Measurements from ENCODE around the gene GDPD2.

The GDPD2 gene

DNA sequence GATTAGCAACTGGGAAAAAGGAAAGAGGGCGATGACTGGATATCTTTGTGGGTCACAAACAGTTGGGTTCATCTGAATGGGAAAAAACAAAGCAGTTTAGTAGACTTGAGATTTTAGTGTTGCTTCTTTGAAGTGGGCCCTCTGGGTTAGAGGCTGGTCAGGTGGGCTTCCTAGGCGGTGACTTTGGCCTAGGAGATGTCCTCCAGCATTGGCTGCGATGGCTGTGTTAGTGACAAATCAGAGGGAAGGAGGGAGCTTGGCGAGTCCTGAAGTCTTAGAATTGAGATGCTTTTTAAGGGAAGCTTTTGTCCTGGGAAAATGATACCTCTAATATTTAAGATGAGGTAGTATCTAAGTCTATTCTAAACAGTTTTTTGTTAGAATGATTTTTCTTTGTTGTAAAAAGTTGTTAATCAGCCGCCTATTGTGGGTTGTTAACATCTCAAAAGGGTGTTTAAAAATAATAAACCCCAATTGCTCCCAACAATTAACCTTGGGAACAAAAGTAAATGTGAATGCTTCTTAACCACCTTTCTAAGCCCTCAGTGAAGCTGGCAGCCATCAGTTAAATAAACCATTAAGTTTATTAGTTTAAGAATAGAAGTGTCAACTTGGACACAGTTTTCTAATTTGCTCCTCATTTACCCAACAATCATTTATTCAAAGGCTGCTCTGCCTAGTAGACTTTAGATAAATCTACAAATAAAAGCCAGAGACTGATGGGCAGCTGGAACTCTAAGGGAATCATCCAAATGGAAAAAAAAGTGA, 53.2 kb downstream of the GDPD2 start:
- DNase-seq (ENCODE audit: low read depth): no peak
- TF ChIP-seq, protein P1, sequence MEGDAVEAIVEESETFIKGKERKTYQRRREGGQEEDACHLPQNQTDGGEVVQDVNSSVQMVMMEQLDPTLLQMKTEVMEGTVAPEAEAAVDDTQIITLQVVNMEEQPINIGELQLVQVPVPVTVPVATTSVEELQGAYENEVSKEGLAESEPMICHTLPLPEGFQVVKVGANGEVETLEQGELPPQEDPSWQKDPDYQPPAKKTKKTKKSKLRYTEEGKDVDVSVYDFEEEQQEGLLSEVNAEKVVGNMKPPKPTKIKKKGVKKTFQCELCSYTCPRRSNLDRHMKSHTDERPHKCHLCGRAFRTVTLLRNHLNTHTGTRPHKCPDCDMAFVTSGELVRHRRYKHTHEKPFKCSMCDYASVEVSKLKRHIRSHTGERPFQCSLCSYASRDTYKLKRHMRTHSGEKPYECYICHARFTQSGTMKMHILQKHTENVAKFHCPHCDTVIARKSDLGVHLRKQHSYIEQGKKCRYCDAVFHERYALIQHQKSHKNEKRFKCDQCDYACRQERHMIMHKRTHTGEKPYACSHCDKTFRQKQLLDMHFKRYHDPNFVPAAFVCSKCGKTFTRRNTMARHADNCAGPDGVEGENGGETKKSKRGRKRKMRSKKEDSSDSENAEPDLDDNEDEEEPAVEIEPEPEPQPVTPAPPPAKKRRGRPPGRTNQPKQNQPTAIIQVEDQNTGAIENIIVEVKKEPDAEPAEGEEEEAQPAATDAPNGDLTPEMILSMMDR (IDR thresholded peaks at IDR 0.05; ENCODE audit: control insufficient read depth, extremely low read depth, insufficient read depth): no peak
- no peak overlapping the region for H3K4me3 ChIP-seq (ENCODE audit: low read depth, low read length)

DNA sequence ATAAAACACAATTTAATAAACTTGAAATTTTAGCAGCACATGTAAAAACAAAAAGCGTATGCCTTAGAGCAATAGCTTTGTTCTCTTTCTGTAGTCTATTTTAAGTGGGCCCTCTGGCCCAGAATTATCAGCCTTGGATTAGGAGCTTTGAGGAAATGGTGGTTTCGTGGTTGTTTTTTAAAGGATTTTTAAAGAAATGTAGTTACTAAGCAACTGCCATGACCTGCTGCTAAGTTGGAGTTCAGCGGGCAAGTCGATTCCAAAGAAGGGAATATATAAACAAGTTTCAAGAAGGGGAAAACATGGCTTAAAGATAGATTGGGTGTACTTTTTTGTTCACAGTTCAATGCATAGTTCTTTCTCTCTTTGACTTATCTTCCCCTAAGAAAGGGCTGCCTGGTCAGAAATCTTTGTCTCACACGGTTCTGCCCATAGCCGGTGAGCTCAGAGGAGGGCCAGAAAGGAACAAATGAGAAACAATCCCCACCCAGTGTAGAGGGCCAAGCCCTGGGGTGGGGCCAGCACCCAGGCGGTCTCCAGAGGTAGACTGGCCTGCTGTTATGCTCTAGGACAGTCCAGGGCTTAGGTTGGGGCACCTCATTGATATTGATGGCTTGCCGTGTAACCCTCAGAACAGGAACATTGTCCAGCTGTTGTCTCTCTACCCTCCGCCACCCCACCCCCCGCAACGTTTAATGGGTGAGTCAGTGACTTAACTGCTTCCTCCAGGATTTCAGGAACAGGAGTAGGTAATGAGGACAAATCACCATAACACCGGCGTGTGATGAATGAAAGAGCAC, 54.0 kb downstream of the GDPD2 start:
- DNase-seq (ENCODE audit: low read depth): no peak
- H3K4me3 ChIP-seq (ENCODE audit: low read depth, low read length): no peak overlapping the region
- TF ChIP-seq, protein P1 (IDR thresholded peaks at IDR 0.05; ENCODE audit: control insufficient read depth, extremely low read depth, insufficient read depth): no peak

DNA sequence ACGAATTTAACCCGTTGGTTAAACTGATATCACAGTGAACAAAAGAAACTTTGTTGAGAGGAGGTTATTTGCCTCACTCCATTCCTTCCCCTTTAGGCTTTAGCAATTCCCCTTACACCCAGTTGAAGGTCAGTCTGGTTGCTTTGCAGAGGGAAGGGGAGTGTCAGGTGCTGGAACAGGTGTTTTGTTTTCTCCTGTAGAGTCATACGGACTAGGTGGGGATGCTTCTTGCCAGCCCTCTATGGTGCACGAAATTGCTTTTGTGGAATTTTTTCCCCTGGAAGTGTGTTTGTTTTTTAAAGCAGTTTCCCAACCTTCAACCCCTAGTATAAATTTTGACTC, 54.6 kb downstream of the GDPD2 start:
- no peak overlapping the region for H3K4me3 ChIP-seq (ENCODE audit: low read depth, low read length)
- DNase-seq (ENCODE audit: low read depth): no peak

DNA sequence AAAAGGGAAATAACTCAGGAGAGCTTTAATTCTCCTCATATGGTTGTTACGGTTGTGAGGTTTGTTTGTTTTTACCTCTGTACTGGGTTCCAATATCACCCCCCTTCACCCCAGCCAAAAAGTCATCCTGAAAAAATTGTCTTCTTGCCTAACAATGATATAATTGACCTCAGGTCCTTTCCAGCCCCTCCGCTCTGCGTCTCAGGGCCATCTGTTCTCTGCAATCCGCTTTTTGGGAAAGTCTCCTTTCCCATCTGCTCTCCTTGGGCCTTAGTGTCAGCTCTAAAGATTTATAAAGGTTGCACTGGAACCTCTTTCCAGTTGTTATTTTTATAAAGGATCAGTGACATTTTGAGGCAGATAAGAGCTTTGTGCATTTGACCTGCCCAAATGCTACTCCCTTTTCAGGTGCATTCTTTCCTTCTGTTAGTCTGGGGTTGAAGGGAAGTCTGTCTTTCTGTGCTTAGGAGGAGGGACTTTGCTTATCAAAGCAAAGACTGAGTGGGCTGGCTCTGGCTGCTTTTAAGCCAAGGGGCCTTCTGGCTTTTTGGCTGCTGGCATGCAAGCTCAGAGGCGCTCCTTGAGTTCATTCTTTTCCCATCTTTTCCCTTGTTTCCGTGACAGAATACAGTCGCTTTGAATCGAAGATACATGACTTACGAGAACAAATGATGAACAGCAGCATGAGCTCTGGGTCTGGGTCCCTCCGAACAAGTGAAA, 55.6 kb downstream of the GDPD2 start:
- TF ChIP-seq, protein P1 (IDR thresholded peaks at IDR 0.05; ENCODE audit: control insufficient read depth, extremely low read depth, insufficient read depth): no peak
- H3K4me3 ChIP-seq (ENCODE audit: low read depth, low read length): no peak overlapping the region
- DNase-seq (ENCODE audit: low read depth): no peak

More for the DNA sequence above, 54.6 kb downstream of the GDPD2 start:
- TF ChIP-seq, protein P1 (IDR thresholded peaks at IDR 0.05; ENCODE audit: control insufficient read depth, extremely low read depth, insufficient read depth): no peak

DNA sequence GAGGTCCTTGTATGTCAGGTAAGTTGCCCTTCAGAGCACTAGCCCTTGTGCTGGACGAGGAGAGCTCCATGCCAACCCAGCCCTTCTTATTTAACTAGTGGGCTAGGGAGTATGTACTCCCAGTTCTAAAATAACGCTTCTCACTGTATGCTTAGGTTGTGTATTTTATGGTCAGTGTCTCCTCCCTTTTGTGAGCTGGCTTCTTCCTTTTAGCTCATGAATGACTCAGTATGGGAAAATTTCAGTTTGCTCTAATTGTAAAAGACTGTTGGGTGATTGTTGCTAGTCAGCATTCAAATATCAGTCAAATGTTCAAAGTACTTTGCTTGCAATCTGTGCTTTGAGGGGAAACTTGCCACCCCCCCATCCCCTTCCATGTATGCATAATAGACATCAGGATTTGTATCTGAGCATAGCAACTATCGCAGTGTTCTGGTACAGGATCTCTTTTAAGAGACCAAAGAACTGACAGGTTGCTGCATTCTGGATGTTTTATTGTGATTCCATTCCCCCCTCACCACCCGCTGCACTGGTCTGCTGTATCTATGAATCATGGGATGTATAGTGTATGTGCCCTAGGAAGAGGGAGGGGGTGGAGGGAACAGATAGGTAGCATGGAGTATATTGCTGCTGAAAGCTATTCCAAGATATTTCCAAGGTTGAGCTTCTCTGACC, 56.3 kb downstream of the GDPD2 start:
- peak overlapping the region; percentile 21 for H3K4me3 ChIP-seq (ENCODE audit: low read depth, low read length)
- TF ChIP-seq, protein P1 (IDR thresholded peaks at IDR 0.05; ENCODE audit: control insufficient read depth, extremely low read depth, insufficient read depth): no peak
- DNase-seq (ENCODE audit: low read depth): no peak

DNA sequence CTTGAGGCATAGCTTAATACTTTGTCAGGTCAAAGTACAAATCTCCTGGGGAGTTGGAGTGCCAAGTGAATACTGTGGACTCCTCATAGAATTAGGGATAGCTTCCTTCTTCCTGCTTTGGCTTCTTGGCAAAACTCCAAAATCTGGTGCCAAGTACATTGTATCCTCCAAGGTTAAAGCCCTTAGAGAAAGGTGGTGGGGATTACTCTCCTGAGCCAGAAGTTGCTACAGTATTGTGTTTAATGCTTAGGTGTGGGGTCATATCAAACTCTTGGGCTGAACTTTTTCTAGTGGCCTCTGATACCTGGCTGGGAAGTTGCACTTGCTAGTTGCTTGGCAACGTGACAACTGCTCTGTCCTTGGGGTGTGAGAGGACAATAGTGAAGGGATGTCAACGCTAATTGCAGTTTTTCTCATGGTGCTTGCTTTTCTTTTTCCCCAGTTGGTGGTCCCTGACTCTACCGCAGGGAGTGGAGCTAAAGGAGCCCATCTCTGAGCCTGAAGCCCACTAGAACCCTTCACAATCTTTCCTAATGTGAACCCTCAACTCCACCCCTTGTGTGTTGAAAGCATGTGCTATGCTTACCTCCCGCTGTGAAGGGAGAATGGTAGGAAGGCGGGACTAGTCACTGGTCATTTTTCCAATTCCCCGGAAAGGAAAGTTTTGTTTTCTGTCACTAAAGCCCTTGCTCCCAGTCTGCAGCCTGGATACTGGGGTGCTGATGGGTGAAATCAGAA, 57.0 kb downstream of the GDPD2 start:
- peak overlapping the region; percentile 21 for H3K4me3 ChIP-seq (ENCODE audit: low read depth, low read length)
- DNase-seq (ENCODE audit: low read depth): peak; percentile 55
- TF ChIP-seq, protein P1 (IDR thresholded peaks at IDR 0.05; ENCODE audit: control insufficient read depth, extremely low read depth, insufficient read depth): no peak

All from LNCaP clone FGC (cell line).